ENCODE results near the gene NFIC. TPM values are rescaled to one million over a fixed set of nuclear protein-coding genes. Genes with fewer than 3 reads are reported as not detected.

NFIC gene
- total and polyA plus RNA-seq, 10 of the 15 experiments (the other 5 are each of a cell fraction or from before 2014, with no cell fraction given), result 0.71 to 53.5 (median 10.2) TPM

GRCh38 chr19:3397266-3398022 is 31.1 kb downstream of the NFIC start:
- CTCF ChIA-PET, result no interaction called here
- H3K79me2 ChIP-seq (ENCODE audit: control insufficient read depth, insufficient read depth, low read length), result peaks cover 22% of the 10 kb centered on the region
- RAD21 ChIA-PET (ENCODE audit: unreplicated experiment), result interaction anchor here (0.6 to 1.3 kb wide), 2 partner anchors 32 to 124 kb away, joined by 3 to 4 read pairs; no protein-coding TSS in a partner anchor
- ATAC-seq, result no peak; the same call in 2 of the 3 replicates
- no peak overlapping the region for H2AFZ ChIP-seq (ENCODE audit: control insufficient read depth, low read depth, low read length)
- no peaks in the 10 kb centered on the region; the same call in 2 of the 3 replicates for H3K9me3 ChIP-seq (replicated peaks; ENCODE audit: control insufficient read depth, insufficient read depth, low read length)
- no peak for FAIRE-seq
- no peak overlapping the region for H3K4me2 ChIP-seq (ENCODE audit: control insufficient read depth, insufficient read depth)
- no peak overlapping the region for H3K27ac ChIP-seq (ENCODE audit: control insufficient read depth, insufficient read depth)
- H4K20me1 ChIP-seq (ENCODE audit: control insufficient read depth, insufficient read depth), result peaks cover 3% of the 10 kb centered on the region; the same call in 1 of the 2 replicates
- H3K27me3 ChIP-seq (replicated peaks in 1 of 2; ENCODE audit: control insufficient read depth in 2 of 2, insufficient read depth in 2 of 2, low read length in 1 of 2), result no peaks in the 10 kb centered on the region
- H3K4me1 ChIP-seq (ENCODE audit: control insufficient read depth, insufficient read depth, low read length), result no peaks in the 10 kb centered on the region
- intact Hi-C loops (cut with micrococcal nuclease; ENCODE audit: unreplicated experiment), result no loop called here
- DNase-seq (ENCODE audit: low read depth, low spot score), result no peak
- WGBS (ENCODE audit: insufficient coverage, insufficient replicate concordance, low lambda C conversion rate, missing lambda C conversion rate), result 59% methylated on average over 15 of the region's 17 CpGs
- peaks cover 0 to 16% of the 10 kb centered on the region in 2 experiments; a peak in 3 of 4 replicates for H3K36me3 ChIP-seq (ENCODE audit: control insufficient read depth in 2 of 2, insufficient read depth in 2 of 2, low read length in 1 of 2)
- SMC1A ChIA-PET (ENCODE audit: uncharacterized antibody, unreplicated experiment), result no interaction called here
- in situ Hi-C loops (cut with MboI), result no loop called here
- no peak overlapping the region for H3K4me3 ChIP-seq
- TF ChIP-seq HCFC1 (IDR thresholded peaks at IDR 0.05; ENCODE audit: low read length), result no peak
- TF ChIP-seq HDGF (IDR thresholded peaks at IDR 0.05), result no peak
- TF ChIP-seq ELK1 (IDR thresholded peaks at IDR 0.05; ENCODE audit: low read depth, low read length), result no peak
- no peak for TF ChIP-seq PBX3 (IDR thresholded peaks at IDR 0.05; ENCODE audit: insufficient replicate concordance, low read depth, low read length)
- TF ChIP-seq NFXL1 (IDR thresholded peaks at IDR 0.05; ENCODE audit: borderline replicate concordance), result no peak
- no peak for TF ChIP-seq CEBPZ (IDR thresholded peaks at IDR 0.05; ENCODE audit: low read depth, low read length)
- TF ChIP-seq HDAC2 (IDR thresholded peaks at IDR 0.05), result no peak
- TF ChIP-seq YBX1 (IDR thresholded peaks at IDR 0.05), result no peak
- BruUV-seq (replicated peaks), result TSS peak; percentile 43
- no peak overlapping the region for H3K9ac ChIP-seq (ENCODE audit: control insufficient read depth, insufficient read depth, low read length)
- POLR2A ChIA-PET, result no interaction called here
